PC-9 (cell line): ENCODE measurements around the gene SETBP1.

Experiments used
- CTCF ChIP-seq: fragments of 200-600 bp; sonication (generic); conservative IDR thresholded peaks from 2 replicates; pipeline ENCODE4 v1.6.1; 2017; ENCODE audit warnings: mixed run types, antibody characterized with exemption, mild to moderate bottlenecking, moderate library complexity
- EZH2 ChIP-seq: fragments of 200-600 bp; sonication (generic); IDR thresholded peaks from 2 replicates; pipeline ENCODE4 v1.8.0; 2017; ENCODE audit warnings: antibody characterized with exemption, low read depth

GRCh38 chr18:44710931-44711330 is 30.2 kb downstream of the SETBP1 start:
- TF ChIP-seq CTCF (no peak), EZH2 (no peak)
